ENCODE data around the gene PIP4K2A.

PIP4K2A gene

DNA sequence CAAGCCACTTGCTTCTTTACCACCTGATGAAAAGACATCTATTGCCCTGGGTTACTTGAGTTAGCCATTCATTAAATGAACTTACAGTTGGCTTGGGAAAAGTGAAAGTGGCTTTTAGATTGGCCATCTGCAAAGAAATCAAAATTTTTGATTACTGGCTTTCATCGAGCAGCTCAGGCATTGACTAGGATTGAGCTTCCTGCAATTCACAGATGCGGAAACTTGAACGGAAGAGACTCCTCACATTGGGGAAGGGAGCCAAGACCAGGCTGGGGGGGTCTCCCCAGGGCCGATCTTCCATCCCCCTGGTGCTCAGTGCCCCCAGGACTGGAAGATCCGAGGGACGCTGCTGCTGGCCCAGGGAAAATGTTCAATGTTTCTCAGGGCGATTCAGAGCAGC is 145.4 kb downstream of the PIP4K2A start:
- no peaks in the 10 kb centered on the region for H3K27me3 ChIP-seq (ENCODE audit: low read length)
- TF ChIP-seq EZH2phosphoT487 (conservative IDR thresholded peaks at IDR 0.05; ENCODE audit: low read length): no peak
- TF ChIP-seq, protein P1, sequence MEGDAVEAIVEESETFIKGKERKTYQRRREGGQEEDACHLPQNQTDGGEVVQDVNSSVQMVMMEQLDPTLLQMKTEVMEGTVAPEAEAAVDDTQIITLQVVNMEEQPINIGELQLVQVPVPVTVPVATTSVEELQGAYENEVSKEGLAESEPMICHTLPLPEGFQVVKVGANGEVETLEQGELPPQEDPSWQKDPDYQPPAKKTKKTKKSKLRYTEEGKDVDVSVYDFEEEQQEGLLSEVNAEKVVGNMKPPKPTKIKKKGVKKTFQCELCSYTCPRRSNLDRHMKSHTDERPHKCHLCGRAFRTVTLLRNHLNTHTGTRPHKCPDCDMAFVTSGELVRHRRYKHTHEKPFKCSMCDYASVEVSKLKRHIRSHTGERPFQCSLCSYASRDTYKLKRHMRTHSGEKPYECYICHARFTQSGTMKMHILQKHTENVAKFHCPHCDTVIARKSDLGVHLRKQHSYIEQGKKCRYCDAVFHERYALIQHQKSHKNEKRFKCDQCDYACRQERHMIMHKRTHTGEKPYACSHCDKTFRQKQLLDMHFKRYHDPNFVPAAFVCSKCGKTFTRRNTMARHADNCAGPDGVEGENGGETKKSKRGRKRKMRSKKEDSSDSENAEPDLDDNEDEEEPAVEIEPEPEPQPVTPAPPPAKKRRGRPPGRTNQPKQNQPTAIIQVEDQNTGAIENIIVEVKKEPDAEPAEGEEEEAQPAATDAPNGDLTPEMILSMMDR (IDR thresholded peaks at IDR 0.05; ENCODE audit: insufficient read depth, low read length, poor library complexity, severe bottlenecking): no peak
- H4K20me1 ChIP-seq (ENCODE audit: low read depth, low read length): no peaks in the 10 kb centered on the region
- H2AFZ ChIP-seq (ENCODE audit: low read depth, low read length, severe bottlenecking): no peak overlapping the region
- H3K9ac ChIP-seq (ENCODE audit: low read length): no peak overlapping the region
- peaks cover 3% of the 10 kb centered on the region; the same call in 1 of the 2 replicates for H3K36me3 ChIP-seq (ENCODE audit: low read length)
- H3K4me2 ChIP-seq (ENCODE audit: low read depth, low read length, poor library complexity, severe bottlenecking): no peak overlapping the region
- no peak overlapping the region for H3K4me3 ChIP-seq (ENCODE audit: insufficient read depth, low read length, poor library complexity, severe bottlenecking)
- H3K27ac ChIP-seq (ENCODE audit: low read depth, low read length): no peak overlapping the region
- no peaks in the 10 kb centered on the region for H3F3A ChIP-seq (ENCODE audit: insufficient read depth)
- H3K79me2 ChIP-seq (ENCODE audit: insufficient read depth, low read length): no peaks in the 10 kb centered on the region
- no peaks in the 10 kb centered on the region for H3K9me2 ChIP-seq (replicated peaks; ENCODE audit: insufficient read depth, low read length)
- H3K9me3 ChIP-seq (ENCODE audit: insufficient read depth, low read length): no peaks in the 10 kb centered on the region

DNA sequence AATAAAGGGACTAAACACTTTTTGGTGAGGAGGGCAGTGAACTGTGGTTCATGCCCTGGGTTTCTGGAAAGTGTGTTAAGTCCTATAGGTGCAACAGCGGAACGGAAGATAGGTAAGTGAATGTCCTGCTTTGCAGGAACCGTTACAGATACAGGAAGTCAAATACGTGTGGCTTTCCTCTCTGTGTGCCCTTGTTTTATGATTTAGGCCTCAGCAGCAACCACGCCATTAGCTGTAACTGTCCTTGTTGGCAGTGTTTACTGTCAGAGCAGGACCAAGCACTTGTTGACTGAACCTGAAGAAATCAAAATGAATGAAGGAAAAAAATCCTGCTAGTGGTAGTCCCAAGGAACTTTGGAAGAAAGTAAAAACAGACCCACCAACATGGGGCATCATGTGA is 150.3 kb downstream of the PIP4K2A start:
- no peaks in the 10 kb centered on the region for H3K79me2 ChIP-seq (ENCODE audit: insufficient read depth, low read length)
- no peaks in the 10 kb centered on the region for H3K9me2 ChIP-seq (replicated peaks; ENCODE audit: insufficient read depth, low read length)
- H3K4me3 ChIP-seq (ENCODE audit: insufficient read depth, low read length, poor library complexity, severe bottlenecking): no peak overlapping the region
- H3K36me3 ChIP-seq (ENCODE audit: low read length): peaks cover 3% of the 10 kb centered on the region; the same call in 1 of the 2 replicates
- H3K4me2 ChIP-seq (ENCODE audit: low read depth, low read length, poor library complexity, severe bottlenecking): no peak overlapping the region
- H3F3A ChIP-seq (ENCODE audit: insufficient read depth): no peaks in the 10 kb centered on the region
- H3K9me3 ChIP-seq (ENCODE audit: insufficient read depth, low read length): no peaks in the 10 kb centered on the region
- H4K20me1 ChIP-seq (ENCODE audit: low read depth, low read length): no peaks in the 10 kb centered on the region
- no peak overlapping the region for H2AFZ ChIP-seq (ENCODE audit: low read depth, low read length, severe bottlenecking)
- no peak overlapping the region for H3K27ac ChIP-seq (ENCODE audit: low read depth, low read length)
- no peaks in the 10 kb centered on the region for H3K27me3 ChIP-seq (ENCODE audit: low read length)
- H3K9ac ChIP-seq (ENCODE audit: low read length): no peak overlapping the region
- TF ChIP-seq, protein P1 (IDR thresholded peaks at IDR 0.05; ENCODE audit: insufficient read depth, low read length, poor library complexity, severe bottlenecking): no peak
- TF ChIP-seq EZH2phosphoT487 (conservative IDR thresholded peaks at IDR 0.05; ENCODE audit: low read length): no peak

- no peak for TF ChIP-seq EZH2phosphoT487 (conservative IDR thresholded peaks at IDR 0.05; ENCODE audit: low read length)
- TF ChIP-seq, protein P1 (IDR thresholded peaks at IDR 0.05; ENCODE audit: insufficient read depth, low read length, poor library complexity, severe bottlenecking): no peak
These were observed 152.5 kb downstream of the PIP4K2A start for GRCh38 chr10:22561909-22562308.

More at GRCh38 chr10:22561909-22562308, 152.5 kb downstream of the PIP4K2A start:
- no peaks in the 10 kb centered on the region for H3K79me2 ChIP-seq (ENCODE audit: insufficient read depth, low read length)
- H3F3A ChIP-seq (ENCODE audit: insufficient read depth): no peaks in the 10 kb centered on the region
- H3K9ac ChIP-seq (ENCODE audit: low read length): no peak overlapping the region
- H3K36me3 ChIP-seq (ENCODE audit: low read length): peaks cover 1% of the 10 kb centered on the region; the same call in 1 of the 2 replicates
- H3K27me3 ChIP-seq (ENCODE audit: low read length): no peaks in the 10 kb centered on the region
- no peaks in the 10 kb centered on the region for H3K9me3 ChIP-seq (ENCODE audit: insufficient read depth, low read length)
- no peaks in the 10 kb centered on the region for H3K9me2 ChIP-seq (replicated peaks; ENCODE audit: insufficient read depth, low read length)
- H4K20me1 ChIP-seq (ENCODE audit: low read depth, low read length): no peaks in the 10 kb centered on the region
- no peak overlapping the region for H3K27ac ChIP-seq (ENCODE audit: low read depth, low read length)
- H2AFZ ChIP-seq (ENCODE audit: low read depth, low read length, severe bottlenecking): no peak overlapping the region
- H3K4me2 ChIP-seq (ENCODE audit: low read depth, low read length, poor library complexity, severe bottlenecking): no peak overlapping the region
- H3K4me3 ChIP-seq (ENCODE audit: insufficient read depth, low read length, poor library complexity, severe bottlenecking): no peak overlapping the region
